Adipose tissue (tissue), 3 donors: ENCODE results near the gene RTN3. TPM values are rescaled to one million over a fixed set of nuclear protein-coding genes. Genes with fewer than 3 reads are reported as not detected.
"Not testable (repeated sequence)": the region's sequence is repeated elsewhere in the genome, so short reads cannot be mapped to it uniquely, and the experiment has no call there.

ENCODE experiments used
- H3K27ac ChIP-seq: one replicate; pipeline ENCODE4 v1.5.1; 2013; ENCODE audit warnings: low read depth, low read length
- WGBS, 3 donors: extraction: QIAGEN DNeasy Blood & Tissue Kit; methylation state at CpG; one replicate each; pipeline ENCODE4 v1.1.7; 2013; 5-methylcytosine and 5-hydroxymethylcytosine counted together
- polyA plus RNA-seq, 3 donors: library from polyadenylated mRNA; stranded (reverse); fragments of 200-250 nt; gene quantifications; one replicate each; pipeline ENCODE4 v1.2.3, GENCODE V29; 2013
- donor health status: healthy with polysubstance abuse.
- donor health status: Bipolar disorder and iron deficiency.
- donor health status: healthy.

Gene RTN3
- polyA plus RNA-seq: 100 to 1,000 TPM in 1 of 3 donors, 10 to 100 TPM in 2; 74.9 to 196 (median 91.9) TPM

GRCh38 chr11:63681321-63682065, at the start of gene RTN3:
TSS of gene RTN3 (plus strand) at chr11:63681500. CDS start at chr11:63681637, 137 bp downstream.
- 0 to 1% (median 0%) methylated on average over 57 to 74 of the region's 74 CpGs for WGBS, 3 donors

GRCh38 chr11:63635762-63636465, 45.4 kb upstream of the RTN3 start:
- H3K27ac ChIP-seq: no peak overlapping the region
- WGBS, 3 donors: 57 to 70% (median 65%) methylated on average over 10 of the region's 10 CpGs

More at GRCh38 chr11:63681321-63682065, at the start of gene RTN3:
- H3K27ac ChIP-seq: peak within 1 kb of the TSS; percentile 86

- H3K27ac ChIP-seq: not testable (repeated sequence)
- 95 to 97% (median 95%) methylated on average over 8 of the region's 8 CpGs for WGBS, 3 donors
Measured at GRCh38 chr11:63638436-63638835, 42.9 kb upstream of the RTN3 start.

- H3K27ac ChIP-seq: no peak overlapping the region
- WGBS, 3 donors: 70 to 73% (median 73%) methylated on average over 3 of the region's 3 CpGs
Measured at GRCh38 chr11:63639199-63639832, 42.0 kb upstream of the RTN3 start.

- H3K27ac ChIP-seq: no peak overlapping the region
Measured at GRCh38 chr11:63641727-63642126, 39.6 kb upstream of the RTN3 start.

- WGBS, 3 donors: 46 to 95% (median 93%) methylated on average over 3 of the region's 3 CpGs
- H3K27ac ChIP-seq: no peak overlapping the region
Measured at GRCh38 chr11:63643205-63643604, 38.1 kb upstream of the RTN3 start.

GRCh38 chr11:63652671-63653070, 28.6 kb upstream of the RTN3 start:
- no peak overlapping the region for H3K27ac ChIP-seq
- 70 to 94% (median 77%) methylated on average over 3 of the region's 3 CpGs for WGBS, 3 donors

GRCh38 chr11:63660972-63661371, 20.3 kb upstream of the RTN3 start:
- no peak overlapping the region for H3K27ac ChIP-seq
- WGBS, 3 donors: 78 to 96% (median 86%) methylated on average over 8 of the region's 8 CpGs

GRCh38 chr11:63663809-63664208, 17.5 kb upstream of the RTN3 start:
- 0 to 5% (median 0%) methylated on average over 1 of the region's 1 CpG for WGBS, 3 donors

GRCh38 chr11:63666874-63667273, 14.4 kb upstream of the RTN3 start:
- H3K27ac ChIP-seq: no peak overlapping the region
- 74 to 81% (median 80%) methylated on average over 4 of the region's 4 CpGs for WGBS, 3 donors

More at GRCh38 chr11:63663809-63664208, 17.5 kb upstream of the RTN3 start:
- no peak overlapping the region for H3K27ac ChIP-seq

GRCh38 chr11:63667995-63668795, 13.1 kb upstream of the RTN3 start:
- WGBS, 3 donors: 56 to 76% (median 60%) methylated on average over 3 of the region's 3 CpGs
- H3K27ac ChIP-seq: no peak overlapping the region

GRCh38 chr11:63670096-63670432, 11.2 kb upstream of the RTN3 start:
- 16 to 22% (median 17%) methylated on average over 7 of the region's 7 CpGs for WGBS, 3 donors
- no peak overlapping the region for H3K27ac ChIP-seq

GRCh38 chr11:63670433-63671321, 10.6 kb upstream of the RTN3 start:
- 1% methylated on average over 61 to 63 of the region's 63 CpGs for WGBS, 3 donors
- H3K27ac ChIP-seq: peak overlapping the region; percentile 80

- WGBS, 3 donors: 11 to 12% (median 11%) methylated on average over 65 to 69 of the region's 69 CpGs
- peak within 1 kb of the TSS; percentile 80 for H3K27ac ChIP-seq
Measured at GRCh38 chr11:63671322-63672155, 9.8 kb upstream of the RTN3 start, which contains the start of gene ATL3. TSS of gene ATL3 (minus strand) at chr11:63671376. CDS start at chr11:63671335, 41 bp downstream.

- WGBS, 3 donors: 96 to 97% (median 97%) methylated on average over 16 of the region's 16 CpGs
- H3K27ac ChIP-seq: no peak overlapping the region
Measured at GRCh38 chr11:63672156-63672463, 9.2 kb upstream of the RTN3 start.

- no peak overlapping the region for H3K27ac ChIP-seq
- 87 to 97% (median 92%) methylated on average over 1 of the region's 1 CpG for WGBS, 3 donors
Measured at GRCh38 chr11:63672936-63673539, 8.3 kb upstream of the RTN3 start.

GRCh38 chr11:63673579-63673978, 7.7 kb upstream of the RTN3 start:
- 66 to 77% (median 69%) methylated on average over 4 of the region's 4 CpGs for WGBS, 3 donors
- H3K27ac ChIP-seq: no peak overlapping the region
